Superior temporal gyrus (tissue), 1 donor: Measurements from ENCODE around the gene MAD2L2.
A peak's percentile ranks its signal among the peaks of the same experiment; 100 is the strongest.

ENCODE experiments used
- DNase-seq: peaks from one replicate; pipeline ENCODE4 v3.0.0-alpha.2; 2016; ENCODE audit errors: extremely low spot score

MAD2L2 gene

DNA sequence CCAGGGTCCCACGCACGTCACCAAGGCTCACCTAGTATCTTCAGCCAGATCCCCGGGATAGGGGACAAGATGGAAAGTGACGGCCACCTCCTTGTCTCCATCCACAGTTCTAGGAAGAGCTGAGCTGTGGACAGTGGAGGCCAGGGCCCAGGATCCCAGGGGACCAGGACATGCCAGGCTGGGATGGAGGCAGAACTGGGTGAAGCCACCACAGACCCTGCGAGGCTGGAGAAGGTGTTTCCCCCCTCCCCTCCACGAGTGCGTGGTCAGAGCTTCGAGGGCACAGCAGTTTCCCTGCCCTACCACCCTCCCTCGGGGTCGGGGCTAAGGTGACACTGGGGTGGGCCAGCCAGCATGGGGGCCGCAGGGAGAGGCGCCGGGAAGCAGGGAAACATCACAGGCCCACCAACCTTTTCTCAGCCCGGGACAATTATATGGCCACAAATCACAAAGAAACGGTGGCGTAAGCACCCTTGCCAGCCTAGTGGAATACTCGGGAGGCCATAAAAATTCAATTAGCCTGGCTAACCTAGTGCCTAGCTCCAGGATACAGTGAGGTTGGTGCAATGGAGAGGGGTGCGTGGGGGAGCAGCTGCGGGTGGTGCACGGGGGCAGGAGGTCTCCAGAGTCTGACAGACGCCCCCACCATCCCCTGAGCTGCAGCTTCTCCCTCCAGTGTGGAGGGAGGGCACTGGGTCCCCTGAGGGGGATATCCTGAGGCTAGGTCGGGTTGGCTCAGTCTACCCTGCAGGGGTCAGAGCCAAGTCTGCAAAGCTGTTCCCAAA, 23.9 kb upstream of the MAD2L2 start:
- no peak for DNase-seq

DNA sequence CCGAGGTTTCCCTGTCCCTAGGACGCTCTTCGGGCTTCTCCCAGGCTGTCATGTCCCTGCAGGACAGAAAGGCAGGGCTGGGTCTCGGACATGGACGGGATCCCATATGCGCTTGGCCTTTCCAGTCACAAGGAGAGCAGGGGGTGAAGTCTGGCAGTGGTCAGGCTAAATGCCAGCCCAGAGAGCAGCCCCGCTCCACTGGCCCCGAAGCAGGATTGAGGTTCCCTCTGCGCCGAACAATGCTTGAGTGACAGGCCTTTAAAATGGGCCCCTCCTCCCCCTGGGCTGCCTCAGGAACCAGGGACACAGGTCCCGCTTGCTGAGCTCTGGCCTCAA, 23.2 kb upstream of the MAD2L2 start:
- no peak for DNase-seq

DNA sequence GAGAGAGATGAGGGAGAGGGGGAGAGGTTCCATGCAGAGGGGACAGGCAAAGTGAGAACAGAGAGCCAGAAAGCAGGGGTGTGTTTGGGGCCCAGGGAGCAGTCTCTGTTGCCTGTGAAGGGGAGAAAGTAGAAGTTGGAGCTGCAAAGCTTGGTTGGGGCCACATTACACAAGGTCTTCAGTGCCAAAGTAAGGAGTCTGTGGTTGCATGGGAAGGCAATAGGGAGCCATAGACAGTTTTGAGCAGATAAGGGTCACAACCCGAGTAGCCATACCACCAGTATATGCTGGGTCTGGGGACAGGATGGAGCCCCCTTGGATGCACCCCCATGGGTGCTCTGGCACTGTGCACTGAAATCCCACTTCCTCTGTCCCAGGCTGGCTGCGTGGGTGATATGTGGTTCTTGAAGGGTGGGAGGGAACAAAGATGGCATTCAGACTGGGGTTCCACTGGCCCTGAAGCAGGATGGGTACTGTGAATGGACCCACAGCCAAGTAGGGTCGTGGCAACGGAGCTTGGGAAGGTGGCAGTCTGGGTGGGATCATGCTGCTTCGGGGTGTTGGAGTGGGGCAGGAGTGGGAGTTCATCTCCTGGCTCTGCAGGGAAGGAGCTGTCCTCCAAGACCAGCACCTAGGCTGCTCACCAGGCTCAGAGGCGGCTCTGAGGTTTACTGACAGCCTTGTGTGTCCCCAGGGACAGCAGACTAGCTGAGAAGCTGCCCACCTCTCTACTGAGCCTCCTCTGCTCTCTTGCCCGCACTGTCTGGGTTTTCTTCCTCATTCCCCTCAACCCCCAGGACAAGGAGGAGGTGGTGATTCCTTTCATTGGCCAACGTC, 22.6 kb upstream of the MAD2L2 start:
- no peak for DNase-seq

DNA sequence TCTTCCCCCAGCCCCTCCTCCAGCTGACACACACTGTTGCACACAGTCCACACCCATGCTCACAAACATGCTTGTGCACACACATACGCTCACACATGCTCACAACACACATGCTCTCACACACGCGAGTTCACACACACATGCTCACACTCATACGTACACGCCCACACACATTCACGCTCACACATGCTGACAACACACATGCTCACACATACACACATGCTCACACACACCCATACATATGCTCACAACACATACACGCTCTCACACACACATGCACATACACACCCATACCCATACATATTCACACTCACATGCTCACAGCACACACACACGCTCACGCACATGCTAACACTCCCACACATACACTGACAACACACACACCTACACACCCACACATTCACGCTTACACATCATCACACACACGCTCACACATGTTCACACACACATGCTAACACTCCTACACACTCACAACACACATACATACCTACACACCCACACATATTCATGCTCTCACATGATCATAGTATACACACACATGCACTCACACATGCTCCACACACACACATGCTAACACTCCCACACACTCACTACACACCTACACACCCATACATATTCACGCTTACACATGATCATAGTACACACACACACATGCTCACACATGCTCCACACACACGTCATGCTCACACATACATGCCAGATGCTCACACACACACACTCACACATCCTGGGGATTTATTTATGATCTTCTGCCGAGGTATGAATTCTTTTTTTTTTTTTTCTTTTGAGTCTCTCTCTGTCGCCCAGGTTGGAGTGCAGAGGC, 21.2 kb upstream of the MAD2L2 start:
- DNase-seq, result no peak

DNA sequence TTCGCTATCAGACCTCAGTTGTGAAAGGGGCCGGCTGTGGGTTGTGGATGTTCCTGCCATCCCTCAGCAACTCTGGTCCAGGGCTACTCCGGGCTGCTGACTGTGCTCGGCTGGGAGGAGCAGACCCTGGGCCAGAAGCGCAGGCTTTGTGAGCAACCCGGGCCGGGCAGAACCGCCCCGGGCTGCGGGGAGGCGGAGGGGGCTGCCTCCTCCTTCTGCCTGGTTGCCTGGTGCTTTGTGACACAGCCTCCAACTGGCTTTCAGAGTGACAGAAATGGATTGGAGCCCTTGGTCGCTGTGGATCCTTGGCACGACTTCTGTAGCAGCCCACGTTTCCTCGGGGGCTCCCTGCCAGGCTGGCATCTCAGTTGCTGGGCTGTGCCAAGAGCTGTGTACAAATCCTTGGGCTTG, 20.6 kb upstream of the MAD2L2 start:
- peak; percentile 75 for DNase-seq

DNA sequence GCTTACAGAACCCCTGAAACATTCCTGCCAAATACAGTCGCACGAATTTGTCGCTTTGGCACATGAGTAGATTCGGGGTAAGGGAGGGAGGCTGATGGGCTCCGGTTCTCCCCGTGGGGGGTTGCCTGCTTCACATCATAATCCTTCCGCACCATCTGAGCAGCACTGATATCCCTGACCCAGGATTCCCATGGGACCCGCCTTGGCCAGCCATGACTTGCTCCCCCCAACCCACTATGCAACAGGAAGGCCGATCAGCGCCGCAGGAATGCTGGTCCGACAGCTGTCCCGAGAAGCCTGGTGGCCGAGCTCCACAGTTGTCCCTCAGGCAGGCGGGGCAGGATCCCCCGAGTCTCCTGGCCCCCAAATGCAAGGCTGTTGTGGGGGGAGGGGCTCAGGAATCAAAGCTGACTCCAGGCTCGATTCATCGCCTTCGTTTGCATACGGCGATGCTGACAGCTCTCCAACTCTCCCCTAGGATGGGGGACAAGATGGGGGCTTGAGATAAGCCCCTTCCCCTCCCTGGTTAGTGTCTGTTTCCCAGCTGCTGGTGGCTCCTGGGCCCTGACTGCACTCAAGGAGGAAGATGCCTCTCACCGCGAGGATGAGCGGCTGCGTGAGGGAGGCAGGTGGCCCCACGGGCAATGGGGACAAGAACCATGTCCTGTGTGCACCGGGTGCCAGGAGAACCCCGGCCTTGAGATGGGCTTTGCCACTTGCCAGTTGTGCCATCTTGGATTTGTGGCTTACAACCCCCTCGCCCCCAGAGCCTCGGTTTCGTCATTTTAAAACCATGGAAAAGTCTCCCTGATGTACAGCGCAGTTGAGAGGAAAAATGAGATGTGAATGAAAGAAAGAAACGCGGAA, 19.9 kb upstream of the MAD2L2 start:
- DNase-seq, result no peak

DNA sequence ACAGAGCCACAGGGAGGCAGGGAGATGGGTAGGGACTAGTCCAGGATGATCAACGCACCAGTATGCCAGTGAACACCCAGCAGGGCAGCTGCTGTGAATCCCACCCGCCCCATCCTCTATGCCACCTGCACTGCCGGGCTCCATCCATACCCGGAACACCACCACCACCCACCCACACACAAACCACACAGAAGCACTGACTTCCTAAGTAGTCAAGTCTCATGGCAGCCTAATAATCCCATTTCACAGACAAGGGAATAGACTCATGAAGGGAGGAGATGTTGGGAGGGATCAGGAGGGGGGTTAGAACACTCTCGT, 16.9 kb upstream of the MAD2L2 start:
- DNase-seq, result no peak

DNA sequence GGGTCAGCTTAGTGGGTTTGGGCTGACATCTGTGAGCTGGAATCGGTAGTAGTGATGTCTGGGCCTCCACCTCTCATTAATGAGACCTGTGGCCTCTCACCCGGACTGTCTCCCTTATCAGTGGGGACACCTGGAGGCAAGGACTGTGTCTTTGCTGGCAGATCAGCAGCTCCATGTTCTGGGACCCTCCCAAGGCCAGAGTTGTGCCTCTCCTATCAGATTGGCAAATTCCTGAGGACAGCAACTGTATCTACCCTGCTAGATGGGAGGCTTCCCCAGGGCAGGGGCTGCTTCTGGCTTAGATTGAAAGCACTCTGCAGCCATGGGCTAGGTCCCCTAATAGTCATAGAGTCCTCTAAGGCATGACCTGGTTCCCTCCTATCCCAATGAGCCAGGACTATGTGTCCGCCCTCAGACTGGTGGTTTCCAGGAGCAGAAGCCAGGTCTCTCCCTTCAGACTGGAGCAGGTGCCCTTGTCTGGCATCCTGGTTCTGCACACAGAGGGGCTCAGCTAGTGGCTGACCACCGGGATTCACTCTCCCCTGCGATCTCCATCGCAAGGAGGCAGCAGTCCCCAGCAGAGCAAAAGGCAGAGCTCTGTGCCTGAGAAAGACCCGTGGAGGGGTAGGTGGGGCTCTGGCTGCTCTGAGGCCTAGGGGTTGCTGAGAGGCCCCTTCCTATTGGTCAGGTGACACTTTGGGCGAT, 16.4 kb upstream of the MAD2L2 start:
- DNase-seq, result no peak

DNA sequence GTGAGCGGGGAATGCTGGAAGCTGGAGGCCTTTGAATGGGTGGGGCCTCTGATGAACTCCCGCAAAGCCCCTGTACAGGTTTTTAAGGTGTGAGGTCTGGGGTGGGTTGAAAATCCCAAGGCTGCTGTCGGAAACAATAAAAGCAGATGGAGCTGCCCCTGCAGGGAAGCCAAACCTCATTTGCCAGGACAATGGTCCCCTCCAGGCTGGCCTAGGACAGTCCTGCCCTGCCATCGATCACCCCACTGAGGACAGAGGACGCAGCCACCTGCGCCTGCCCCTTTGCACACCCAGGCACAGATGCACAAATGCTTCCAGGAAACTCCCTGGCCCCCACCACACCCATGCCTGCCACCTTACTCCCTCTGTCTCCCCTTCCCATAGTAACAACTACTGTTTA, 14.9 kb upstream of the MAD2L2 start:
- DNase-seq, result no peak

DNA sequence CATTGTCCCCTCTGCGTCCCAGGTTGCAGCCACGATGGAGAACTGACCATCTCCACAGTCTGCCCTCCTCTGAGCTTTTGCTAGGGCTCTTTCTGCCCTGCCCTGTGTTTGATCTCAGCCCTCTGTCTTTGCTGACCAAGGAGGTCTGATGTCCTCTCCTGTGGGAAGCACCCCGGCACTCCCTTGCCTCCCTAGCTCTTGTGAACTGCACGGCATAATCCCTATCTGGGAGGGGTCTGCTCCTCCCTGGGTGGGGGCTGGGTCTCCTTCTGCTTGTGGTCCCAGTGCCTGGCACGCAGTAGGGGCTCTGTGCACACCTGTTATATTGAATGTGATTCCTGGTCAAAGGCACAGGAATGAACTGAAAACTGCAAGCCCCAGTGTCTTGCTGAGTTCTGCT, 13.0 kb upstream of the MAD2L2 start:
- no peak for DNase-seq

DNA sequence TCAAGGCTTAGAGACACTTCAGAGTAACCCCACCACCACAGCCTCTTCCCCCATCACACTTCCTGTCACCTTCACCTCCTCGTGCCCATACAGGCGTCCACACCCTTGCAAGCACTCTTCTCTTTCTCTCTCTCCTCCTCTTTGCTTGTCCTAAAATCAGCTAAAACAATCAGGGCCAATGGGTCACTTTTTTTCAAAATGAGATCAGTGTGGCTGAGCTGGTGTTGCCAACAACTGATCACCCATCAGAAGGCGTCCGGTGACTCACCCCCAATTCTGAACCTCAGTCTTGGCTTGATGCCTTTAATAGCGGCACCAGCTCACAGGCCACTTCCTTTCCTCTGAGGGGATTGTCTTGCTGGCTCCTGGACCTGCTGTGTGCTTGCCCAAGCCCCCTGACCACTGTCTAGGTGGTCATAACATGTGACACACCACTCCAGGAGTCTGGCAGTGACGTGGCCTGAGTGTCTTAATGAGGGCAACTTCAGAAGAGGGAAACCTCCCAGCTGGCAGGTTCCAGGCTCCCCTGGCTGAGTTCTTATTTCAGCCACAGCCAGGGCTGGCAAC, 12.2 kb upstream of the MAD2L2 start:
- DNase-seq, result no peak

DNA sequence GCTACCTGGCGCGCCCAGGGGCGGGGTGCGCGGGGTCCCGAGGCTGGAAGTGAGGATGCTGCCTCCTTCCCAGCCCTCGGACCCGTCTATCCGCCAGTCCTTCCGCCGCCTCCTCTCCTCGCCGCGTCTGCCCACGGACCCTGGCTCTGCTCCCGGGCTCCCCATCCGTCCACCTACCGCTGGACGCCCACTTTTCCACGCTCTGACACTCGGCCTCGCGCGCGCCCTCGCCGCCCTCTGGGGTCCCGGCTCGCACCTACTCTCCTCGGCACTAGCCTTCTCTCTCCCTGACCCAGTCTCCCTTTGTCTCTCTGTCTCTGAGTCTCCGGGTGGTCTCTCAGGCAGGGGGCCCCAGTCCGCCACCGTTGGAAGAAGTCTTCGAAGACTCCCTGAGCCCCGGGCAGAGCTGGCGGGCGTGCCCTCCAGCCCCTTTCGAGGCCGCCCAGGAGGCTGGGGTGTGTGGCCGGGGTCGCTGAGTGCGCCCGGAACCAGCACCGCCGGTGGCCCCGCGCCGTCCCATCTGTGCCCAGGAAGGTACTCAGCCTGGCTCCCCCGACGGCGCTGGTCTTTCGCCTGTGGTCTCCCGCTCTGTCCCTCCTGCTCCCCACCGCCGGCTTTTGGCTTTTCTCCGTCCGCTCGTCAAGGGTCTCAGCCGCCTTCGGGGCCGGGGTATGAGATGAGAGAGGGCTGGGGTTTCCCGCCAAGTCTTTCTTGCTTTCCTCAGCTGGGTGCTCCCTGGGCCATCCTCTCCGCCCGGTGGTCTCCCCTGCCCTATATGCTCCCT, 11.2 kb upstream of the MAD2L2 start:
- no peak for DNase-seq

DNA sequence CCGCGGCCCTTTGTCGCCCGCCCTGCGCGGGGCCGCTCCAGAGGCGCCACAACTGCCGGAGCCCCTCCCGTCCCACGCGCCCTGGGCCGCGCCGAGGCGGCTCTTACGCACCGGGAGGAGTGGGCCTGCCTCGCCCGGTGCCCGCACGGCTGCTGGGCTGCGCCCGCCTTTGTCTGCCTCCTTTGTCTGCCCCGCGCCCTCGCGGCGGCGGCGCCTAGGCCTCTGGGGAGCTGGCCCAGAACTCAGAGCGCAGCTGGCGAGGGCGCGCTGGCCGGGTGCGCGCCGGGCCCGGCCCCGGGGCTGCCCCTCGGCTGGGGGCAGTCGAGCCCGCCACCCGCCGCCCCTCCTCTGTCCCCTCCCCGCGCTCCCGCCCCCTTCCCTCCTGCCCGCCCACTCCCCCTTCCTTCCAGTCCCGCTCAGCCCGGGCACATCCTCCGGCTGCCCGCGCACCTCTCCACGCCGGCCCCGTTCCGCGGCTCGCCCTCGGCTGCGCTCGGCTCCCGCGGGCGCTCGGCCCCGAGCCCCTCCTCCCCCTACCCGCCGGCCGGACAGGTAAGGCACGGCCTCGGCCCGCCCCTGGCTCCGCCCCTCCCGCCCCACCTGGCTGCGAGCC, 10.5 kb upstream of the MAD2L2 start, which contains the start of gene DRAXIN:
TSS of gene DRAXIN (plus strand) at position 409 of the 613 bp plus-strand sequence. CDS start 14,549 bp downstream, outside the sequence.
- DNase-seq, result no peak

DNA sequence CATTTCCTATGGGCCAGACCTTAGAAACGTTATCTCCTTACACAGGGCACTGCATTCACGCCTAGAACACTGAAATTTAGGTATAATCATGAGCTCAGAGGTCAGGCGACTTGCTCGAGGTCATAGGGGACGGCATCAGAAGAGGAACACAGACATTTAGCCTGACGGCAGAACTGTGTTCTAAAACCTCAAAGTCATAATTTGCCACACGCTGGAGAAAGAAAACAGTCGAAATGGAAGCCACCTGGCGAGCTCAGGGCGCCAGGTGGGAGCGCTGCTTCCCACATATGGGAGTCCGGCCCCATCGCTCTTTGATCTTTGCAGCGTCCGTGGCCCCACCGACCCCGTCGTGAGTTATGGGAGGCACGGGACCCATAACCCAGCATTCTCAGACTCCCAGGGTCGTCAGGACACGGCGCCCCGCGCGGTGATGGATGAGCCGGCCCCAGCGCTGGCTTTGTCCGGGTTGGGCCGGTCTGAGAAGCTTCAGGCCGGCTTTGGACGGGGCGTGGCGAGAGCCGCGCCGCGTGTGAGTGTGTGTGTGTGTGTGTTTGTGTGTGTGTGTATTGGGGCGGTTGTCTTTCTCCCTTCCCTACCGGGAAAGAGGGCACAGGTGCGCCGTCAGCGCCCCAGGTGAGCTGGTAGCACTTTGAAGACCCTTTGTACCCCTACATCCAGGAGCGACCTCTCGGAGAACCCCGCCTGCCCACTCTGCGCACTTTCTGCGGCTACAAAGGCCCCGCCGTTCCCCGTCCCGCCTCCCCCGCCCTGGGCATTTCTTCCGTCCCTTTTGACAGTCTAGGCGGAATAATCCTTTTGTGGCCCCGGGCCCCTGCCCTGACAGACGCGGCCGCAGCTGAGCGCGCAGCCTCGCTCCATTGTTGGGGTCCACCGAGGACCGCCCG, 9.7 kb upstream of the MAD2L2 start:
- DNase-seq, result no peak

DNA sequence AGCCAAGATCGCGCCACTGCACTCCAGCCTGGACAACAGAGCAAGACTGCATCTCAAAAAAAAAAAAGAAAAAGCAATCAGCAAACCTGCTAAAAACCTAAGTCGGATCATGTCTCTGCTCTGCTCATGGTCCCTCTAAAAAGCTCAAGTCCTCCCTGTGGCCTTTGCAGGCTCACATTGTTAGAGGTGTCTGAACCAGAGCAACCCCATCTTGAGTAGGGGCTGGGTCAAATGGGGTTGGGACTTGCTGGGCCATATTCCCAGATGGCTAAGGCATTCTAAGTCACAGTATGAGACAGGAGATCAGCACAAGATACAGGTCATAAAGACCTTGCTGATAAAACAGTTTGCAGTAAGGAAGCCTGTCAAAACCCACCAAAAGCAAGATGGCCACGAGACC, 7.6 kb upstream of the MAD2L2 start:
- DNase-seq, result no peak

DNA sequence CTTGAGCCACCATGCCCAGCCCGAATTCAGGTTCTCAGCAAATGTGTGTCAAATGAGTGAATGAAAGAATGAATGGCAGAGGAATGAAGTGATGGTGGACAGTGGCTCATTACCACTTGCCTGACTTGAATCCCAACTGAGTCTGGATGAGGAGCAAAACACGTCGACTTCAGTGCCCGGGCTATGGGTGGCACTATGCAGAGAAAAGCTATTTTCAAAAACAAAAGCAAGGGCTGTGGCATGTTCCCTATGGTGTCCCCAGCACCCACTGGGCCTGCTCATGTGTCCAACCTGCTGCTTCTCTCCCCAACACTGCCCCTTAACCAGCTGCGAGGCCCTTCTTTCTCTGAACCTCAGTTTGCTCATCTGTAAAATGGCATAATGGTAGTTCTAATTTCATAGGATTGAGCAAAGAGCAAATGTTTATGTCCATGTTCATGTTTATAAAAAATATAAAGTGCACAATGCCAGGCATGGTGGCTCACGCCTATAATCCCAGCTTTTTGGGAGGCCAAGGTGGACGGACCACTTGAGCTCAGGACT, 4.3 kb upstream of the MAD2L2 start:
- no peak for DNase-seq

DNA sequence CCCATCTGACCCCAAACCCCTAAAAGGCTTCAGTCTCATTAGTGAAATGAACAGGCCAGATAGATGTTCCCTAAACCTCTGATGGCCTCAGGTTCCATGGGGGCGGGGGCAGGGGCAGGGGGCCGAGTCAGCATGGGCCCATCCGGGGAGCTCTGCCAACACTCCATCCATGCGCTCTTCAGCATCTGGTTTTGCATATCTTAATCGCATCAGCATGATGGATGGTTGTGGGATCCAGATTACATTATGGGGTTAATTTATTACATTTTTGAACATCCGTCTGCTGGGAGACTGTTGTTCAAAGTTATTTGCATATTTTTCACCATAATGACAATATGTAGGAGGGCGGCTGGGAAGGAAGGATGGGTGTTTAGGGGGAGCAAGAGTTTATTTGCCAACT, 3.1 kb upstream of the MAD2L2 start:
- no peak for DNase-seq

DNA sequence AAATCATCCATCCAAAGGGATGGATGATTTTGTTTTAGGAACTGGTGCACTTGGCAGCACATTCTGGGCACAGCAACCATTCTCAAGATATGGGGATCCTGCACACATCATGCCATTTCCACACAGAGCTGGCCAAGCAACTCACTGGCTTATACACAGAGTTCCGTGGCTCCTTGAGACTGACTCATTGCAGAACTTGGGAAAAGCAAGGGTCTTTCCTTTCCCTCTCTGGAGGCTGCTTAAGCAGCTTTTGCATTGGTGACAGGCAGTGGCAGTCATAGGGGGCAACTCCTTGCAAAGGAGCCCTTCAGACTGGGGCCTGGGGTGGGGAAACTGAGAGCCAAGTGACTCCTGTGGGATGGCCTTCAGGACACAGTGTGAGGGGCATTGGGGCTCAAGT, 1.9 kb upstream of the MAD2L2 start:
- no peak for DNase-seq
